ENCODE results near the gene DIAPH2. TPM values are rescaled to one million over a fixed set of nuclear protein-coding genes. Genes with fewer than 3 reads are reported as not detected.

Gene DIAPH2
- total and polyA plus RNA-seq, 9 of the 15 experiments (the other 6 are each of a cell fraction or from before 2014, with no cell fraction given), result 0.01 to 0.18 (median 0.07) TPM; not detected in 1

DNA sequence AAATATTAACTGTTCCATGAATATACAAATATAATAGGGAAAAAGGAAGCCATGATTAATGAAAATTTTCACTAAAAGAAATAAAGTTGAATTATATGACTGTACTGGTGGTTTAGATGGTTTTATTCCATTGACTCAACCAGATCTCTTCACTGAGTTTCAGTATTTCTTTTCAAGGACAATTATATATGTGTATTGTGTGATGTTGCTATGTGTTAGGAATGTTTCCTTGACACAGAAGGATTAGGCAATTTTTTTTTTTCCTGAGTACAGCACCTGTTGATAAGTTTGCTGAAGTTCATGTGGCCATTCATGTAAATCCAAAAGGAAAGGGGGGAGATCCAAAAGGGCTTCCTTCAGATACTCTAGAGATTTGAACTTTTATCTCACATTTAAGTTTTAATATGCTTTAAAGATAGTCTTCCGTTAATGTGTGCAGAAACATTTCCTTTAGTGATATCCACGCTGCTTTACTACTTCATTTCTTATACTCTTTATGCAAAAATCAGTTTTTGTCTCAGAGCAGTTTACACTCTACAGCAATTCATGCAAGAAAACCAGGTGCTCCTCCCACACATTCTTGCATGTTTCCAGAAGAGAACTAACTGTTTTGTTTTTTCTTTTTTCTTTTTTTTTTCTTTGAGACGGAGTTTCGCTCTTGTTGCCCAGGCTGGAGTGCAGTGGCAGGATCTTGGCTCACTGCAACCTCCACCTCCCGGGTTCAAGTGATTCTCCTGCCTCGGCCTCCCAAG lies 448.2 kb downstream of the DIAPH2 start (continued):
- TF ChIP-seq PYGO2 (tag; IDR thresholded peaks at IDR 0.05) (no peak), TSC22D4 (tag; IDR thresholded peaks at IDR 0.05) (no peak), NFATC3 (IDR thresholded peaks at IDR 0.05) (no peak), PPARD (CRISPR knock-in tag; IDR thresholded peaks at IDR 0.05) (no peak), MAFG (tag; conservative IDR thresholded peaks at IDR 0.05) (no peak), CREB1 (IDR thresholded peaks at IDR 0.05) (no peak), CREB1 (CRISPR knock-in tag; IDR thresholded peaks at IDR 0.05) (no peak), ZNF518B (CRISPR knock-in tag; IDR thresholded peaks at IDR 0.05) (no peak), SREBF1 (IDR thresholded peaks at IDR 0.05; ENCODE audit: borderline replicate concordance, low read depth, low read length) (no peak), HDAC1 (IDR thresholded peaks at IDR 0.05) (no peak)
- TF ChIP-seq, protein P1, sequence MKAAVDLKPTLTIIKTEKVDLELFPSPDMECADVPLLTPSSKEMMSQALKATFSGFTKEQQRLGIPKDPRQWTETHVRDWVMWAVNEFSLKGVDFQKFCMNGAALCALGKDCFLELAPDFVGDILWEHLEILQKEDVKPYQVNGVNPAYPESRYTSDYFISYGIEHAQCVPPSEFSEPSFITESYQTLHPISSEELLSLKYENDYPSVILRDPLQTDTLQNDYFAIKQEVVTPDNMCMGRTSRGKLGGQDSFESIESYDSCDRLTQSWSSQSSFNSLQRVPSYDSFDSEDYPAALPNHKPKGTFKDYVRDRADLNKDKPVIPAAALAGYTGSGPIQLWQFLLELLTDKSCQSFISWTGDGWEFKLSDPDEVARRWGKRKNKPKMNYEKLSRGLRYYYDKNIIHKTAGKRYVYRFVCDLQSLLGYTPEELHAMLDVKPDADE (conservative IDR thresholded peaks at IDR 0.05; ENCODE audit: control insufficient read depth, low read depth, low read length), result no peak
- TF ChIP-seq, protein P2, sequence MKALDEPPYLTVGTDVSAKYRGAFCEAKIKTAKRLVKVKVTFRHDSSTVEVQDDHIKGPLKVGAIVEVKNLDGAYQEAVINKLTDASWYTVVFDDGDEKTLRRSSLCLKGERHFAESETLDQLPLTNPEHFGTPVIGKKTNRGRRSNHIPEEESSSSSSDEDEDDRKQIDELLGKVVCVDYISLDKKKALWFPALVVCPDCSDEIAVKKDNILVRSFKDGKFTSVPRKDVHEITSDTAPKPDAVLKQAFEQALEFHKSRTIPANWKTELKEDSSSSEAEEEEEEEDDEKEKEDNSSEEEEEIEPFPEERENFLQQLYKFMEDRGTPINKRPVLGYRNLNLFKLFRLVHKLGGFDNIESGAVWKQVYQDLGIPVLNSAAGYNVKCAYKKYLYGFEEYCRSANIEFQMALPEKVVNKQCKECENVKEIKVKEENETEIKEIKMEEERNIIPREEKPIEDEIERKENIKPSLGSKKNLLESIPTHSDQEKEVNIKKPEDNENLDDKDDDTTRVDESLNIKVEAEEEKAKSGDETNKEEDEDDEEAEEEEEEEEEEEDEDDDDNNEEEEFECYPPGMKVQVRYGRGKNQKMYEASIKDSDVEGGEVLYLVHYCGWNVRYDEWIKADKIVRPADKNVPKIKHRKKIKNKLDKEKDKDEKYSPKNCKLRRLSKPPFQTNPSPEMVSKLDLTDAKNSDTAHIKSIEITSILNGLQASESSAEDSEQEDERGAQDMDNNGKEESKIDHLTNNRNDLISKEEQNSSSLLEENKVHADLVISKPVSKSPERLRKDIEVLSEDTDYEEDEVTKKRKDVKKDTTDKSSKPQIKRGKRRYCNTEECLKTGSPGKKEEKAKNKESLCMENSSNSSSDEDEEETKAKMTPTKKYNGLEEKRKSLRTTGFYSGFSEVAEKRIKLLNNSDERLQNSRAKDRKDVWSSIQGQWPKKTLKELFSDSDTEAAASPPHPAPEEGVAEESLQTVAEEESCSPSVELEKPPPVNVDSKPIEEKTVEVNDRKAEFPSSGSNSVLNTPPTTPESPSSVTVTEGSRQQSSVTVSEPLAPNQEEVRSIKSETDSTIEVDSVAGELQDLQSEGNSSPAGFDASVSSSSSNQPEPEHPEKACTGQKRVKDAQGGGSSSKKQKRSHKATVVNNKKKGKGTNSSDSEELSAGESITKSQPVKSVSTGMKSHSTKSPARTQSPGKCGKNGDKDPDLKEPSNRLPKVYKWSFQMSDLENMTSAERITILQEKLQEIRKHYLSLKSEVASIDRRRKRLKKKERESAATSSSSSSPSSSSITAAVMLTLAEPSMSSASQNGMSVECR (CRISPR knock-in tag; IDR thresholded peaks at IDR 0.05), result no peak
